CD4-positive, alpha-beta T cell treated with Interleukin-1 beta for 1 hour (primary cell): Measurements from ENCODE around the gene MRPL30.
"Not testable (repeated sequence)": the region's sequence is repeated elsewhere in the genome, so short reads cannot be mapped to it uniquely, and the experiment has no call there.

Experiments used
- DNase-seq, 2 donors: peaks; one replicate each; pipeline ENCODE4 v3.0.0-alpha.2; 2020 to 2022

The MRPL30 gene

DNA sequence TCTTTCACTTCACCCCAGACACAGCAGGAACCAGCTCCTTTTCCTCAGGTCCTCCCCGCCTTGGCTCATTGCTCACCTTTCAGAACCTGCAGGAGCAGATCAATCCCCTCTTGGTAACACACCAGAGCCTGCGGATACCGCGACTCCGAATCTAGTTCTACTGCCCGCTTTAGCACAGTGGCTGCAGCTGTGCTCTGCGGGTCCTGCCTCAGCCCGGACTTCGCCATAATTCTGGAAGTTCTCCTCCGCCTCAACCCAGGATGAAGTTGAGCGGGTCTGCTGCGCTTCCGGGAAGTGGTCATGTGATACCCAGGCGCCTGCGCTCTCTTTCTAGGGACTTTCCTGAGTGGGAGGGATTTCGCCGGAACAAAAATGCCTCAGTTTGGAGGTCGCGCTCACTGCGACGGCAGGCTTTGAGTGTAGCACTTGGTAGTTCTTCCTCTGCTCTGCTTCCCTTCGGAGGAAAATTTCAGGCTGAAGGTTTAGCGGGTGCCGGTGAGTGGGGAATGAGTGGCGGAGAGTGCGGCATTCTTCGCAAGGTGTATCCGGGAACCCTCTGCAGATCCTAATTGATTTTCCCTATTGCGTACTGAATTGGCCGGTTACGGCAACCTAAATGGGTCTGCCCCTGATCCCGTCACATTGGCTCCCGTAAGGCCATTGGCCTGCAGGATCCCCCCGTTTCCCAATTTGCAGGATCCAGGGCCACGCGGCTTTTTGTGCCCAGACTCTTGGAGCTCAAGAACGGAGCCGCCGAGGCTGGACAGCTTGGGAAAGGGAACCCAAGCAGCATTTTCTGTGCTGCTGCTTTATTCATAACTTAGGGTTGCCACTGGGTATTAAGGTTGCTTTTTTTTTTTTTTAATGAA, at the start of gene MRPL30, which contains the start of gene MITD1:
Gene MRPL30 (plus strand): TSS at position 430 of the 869 bp plus-strand sequence. CDS start 5,020 bp downstream, outside the sequence.
Gene MITD1 (minus strand): TSS at position 304 of the 869 bp plus-strand sequence. CDS start 77 bp downstream, at position 227.
- peak; percentile 89 to 92 for DNase-seq

GRCh38 chr2:99135044-99135556, 45.9 kb upstream of the MRPL30 start:
- not testable (repeated sequence) for DNase-seq

DNA sequence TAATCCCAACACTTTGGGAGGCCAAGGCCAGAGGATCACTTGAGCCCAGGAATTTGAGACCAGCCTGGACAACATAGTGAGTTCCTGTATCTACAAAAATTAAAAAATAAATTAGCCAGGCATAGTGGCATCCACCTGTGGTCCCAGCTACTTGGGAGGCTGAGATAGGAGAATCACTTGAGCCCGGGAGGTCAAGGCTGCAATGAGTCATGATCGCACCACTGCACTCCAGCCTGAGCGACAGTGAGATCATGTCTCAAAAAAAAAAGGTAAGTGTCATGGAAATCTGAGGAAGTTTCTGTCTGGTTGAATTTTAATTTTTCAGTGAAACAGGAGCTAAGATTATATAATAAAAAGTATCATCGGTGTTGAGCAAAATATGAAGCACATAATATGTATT, 42.0 kb upstream of the MRPL30 start:
- no peak for DNase-seq

- DNase-seq = no peak
Observed at GRCh38 chr2:99140056-99140859, 40.7 kb upstream of the MRPL30 start.

- DNase-seq = no peak
Observed at GRCh38 chr2:99140860-99141109, 40.2 kb upstream of the MRPL30 start.

DNA sequence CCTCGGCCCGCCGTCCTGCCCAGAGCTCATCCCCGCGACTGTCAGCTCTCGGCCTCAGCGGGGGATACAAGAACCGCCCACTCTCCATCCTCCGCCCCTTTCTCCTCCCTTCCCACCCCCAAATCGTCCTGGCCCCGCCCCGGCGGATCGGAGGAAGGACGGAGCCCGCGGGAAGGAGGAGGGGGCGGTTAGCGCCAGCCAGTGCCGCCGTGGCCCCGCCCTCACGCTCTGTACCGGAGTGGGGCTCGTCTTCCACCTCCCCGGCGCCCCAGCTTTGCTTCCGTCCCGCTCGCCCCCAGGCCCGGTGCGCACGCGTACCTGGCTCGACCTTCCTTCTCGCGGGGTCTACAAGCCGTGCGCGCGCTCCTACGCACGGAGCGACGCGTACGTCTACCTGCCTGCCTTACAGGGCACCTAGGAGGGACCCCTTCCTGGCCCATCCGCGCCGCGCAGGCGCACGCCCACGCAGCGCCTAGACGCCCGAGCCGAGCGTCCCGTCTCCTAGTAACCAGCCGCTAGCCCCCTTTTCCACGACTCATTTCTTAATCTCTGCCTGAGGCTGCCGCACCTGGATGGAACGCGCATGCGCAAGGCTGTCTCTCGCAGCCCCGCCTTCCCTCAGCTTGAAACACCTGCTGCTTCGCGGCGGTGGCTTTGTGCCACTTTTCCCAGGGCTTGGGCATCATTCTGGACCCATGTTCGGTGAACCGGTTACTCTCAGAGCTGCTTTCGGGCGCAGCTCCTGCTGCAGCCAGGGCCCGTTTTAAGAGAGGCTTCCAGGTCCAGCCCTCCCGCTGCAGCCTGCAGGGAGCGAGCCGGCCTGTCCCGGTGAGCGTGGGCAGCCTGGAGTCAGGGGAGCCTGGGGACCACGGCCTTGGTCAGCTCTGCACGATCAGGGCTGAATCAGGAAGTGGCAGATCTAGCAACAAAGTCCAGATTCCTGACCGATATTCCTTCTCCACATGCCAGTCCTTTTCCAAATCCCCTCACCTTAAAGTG, 39.6 kb upstream of the MRPL30 start, which contains the start of gene C2orf15:
Gene C2orf15 (plus strand): TSS at position 598 of the 999 bp plus-strand sequence. CDS start 8,852 bp downstream, outside the sequence.
- peak; percentile 97 to 98 for DNase-seq

DNA sequence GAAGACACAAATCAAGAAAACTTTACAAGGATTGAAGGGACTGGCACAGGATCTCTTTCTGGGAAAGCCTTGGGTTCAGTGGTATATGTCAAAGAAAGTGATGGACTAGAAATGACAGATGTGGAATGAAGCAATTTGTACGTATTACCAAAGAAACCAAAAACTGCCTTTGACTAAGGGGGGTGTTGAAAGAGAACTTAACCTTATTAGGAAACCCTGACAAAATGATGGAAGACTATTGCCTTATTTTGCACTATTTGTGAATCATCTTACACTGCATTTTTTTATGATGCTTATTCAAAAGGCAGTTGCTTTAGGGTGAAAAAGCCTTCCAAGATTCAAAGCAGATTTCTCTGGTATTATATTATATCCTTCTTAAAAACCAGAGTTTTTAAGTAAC, 30.3 kb upstream of the MRPL30 start:
- no peak for DNase-seq

- no peak for DNase-seq
Observed at GRCh38 chr2:99152199-99152895, 28.6 kb upstream of the MRPL30 start.

DNA sequence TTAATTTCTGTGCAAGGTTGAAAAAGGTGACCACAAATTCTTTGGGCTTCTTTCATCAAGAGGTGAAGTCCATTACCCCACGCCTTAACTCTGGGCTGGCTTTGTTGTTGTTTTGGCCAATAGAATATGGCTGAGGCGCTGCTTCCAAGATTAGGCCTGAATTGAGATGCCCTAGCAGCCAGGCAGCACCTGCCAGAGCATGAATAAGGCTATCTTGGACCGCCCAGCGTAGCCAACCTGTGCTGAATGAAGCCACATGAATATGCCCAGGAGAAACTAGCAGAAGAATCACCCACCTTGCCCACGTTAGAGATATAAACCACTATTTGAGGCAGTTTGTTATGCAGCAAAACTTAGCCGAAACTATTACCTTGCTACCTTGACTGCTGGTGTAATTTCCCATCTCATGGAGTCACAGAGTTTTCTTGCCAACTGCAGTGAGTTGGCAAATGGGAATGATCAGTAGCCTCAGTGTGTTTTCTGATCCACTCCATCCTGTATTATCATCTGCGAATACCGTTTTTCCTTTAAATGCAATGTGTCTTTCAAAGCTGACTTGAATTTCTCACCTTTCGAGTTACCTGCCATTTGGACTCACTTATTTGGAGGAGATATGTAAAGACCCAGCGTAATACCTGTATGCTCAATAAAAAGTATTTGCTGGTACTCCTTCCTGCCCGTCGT, 26.9 kb upstream of the MRPL30 start:
- DNase-seq = no peak

- peak; percentile 90 to 91 for DNase-seq
Observed at GRCh38 chr2:99154643-99155536, 26.1 kb upstream of the MRPL30 start, which contains the start of the genes LIPT1 and TSGA10. Gene LIPT1 (plus strand): TSS chr2:99154967. CDS start chr2:99161958, 6,991 bp downstream. Gene TSGA10 (minus strand): TSS chr2:99154942. CDS start chr2:99109439, 45,503 bp downstream.

DNA sequence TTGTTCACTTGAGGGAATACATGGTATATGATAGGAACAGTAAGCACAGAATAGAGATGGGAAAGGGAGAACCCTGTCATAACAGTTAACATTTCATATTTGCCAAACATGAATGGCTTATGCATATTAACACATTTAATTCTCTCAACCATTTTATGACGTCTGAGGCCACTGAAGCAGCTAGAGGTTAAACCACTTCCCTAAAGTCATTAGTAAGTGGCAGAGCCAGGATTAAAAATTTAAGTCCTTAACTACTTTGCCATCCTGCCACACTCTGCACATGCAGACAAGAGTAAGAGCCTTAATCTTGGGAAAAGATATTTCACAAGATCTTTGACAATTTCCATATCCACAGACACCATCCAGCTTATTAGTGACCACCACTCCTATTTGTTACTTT, 24.1 kb upstream of the MRPL30 start:
- no peak for DNase-seq

- DNase-seq = no peak
Observed at GRCh38 chr2:99158599-99158998, 22.4 kb upstream of the MRPL30 start.

DNA sequence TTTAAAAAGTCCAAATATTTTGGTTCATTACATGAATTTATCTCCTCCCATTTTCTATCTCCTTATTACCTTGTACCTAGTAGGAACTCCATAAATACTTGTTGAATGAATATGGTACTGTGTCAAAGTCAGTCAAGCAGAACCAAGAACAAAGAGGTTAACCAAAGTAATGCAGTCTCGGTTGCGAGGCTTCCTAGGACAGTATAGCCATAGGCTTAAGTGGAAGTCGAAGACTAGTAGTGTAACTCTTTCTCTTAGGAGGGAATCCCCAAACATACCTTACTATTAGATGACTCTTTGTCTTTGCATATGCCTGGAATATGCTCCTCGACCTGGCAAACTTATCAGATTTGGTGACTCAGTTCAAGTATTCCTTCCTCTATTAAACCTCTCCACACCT, 21.4 kb upstream of the MRPL30 start:
- DNase-seq = no peak

DNA sequence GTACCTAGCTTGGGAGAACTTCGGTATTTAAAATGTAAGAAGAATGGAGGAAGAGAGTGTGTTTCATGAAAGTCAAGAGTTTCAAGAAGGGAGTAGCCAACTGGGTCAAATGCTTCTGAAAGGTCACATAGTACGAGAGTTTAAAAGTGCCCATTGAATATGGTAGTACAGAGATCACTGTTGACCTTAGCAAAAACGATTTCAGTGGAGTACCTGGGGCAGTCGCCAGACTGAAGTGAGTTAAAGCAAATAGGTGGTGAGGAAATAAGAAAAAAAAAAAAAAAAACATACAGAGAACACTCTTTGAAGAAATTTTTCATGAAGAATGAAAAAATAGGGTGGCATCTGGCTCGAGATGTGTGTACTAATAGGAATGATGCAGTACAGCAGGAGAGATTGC, 14.8 kb upstream of the MRPL30 start:
- DNase-seq = no peak

DNA sequence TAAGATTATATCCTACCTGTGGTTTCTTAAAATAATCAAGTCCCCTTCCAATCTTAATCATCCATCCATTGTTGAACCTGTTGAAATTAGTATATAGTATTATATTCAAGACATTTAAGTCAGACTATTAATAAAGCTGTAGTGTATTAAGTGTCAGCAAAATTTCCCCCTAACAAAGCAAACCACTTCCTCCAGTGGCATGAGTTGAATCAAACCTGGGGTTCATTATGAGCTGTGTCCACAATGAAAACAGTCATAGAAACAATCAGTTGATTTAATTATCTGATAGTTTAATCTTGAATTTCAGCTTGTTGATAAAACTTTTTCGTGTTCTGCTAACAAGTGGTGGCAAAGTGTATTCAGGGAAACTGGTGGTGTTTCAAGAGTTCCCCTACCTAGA, 11.4 kb upstream of the MRPL30 start:
- DNase-seq = no peak

DNA sequence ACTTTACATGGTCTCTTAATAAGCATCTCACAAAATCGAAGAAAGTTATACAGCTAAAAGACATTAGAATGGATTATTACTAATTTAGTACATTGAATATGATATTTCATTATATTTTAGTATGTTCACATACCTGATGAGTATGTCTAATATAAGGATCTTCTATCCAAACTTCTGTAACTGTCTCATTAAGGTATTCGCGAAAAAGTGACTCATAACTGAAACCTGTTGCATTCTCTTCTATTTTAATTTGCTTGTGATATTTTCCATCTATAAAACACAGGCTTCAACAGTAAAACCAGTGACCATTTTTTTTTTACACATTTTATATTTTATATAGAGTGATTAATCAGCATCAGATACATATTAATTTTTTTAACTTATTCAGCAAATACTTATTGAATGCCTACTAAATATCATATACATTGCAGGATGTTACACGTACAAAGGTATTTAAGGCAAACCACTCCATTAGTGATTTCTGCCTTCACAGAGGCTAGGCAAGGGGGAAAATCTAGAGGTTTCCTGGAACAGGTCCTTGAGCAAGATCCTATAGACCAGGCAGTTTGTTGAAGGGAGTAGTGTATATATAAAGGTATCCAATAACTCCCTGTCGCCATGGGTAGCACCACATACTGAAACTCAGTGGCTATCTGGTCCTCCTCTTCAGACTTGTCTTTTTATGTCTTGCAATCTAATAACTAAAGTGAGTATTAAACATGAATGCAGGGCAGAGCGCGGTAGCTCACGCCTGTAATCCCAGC, 9.4 kb upstream of the MRPL30 start:
- no peak for DNase-seq

GRCh38 chr2:99181624-99182000, 628 bp downstream of the MRPL30 start:
- DNase-seq = no peak

GRCh38 chr2:99183025-99183424, 2.0 kb downstream of the MRPL30 start:
- no peak for DNase-seq

DNA sequence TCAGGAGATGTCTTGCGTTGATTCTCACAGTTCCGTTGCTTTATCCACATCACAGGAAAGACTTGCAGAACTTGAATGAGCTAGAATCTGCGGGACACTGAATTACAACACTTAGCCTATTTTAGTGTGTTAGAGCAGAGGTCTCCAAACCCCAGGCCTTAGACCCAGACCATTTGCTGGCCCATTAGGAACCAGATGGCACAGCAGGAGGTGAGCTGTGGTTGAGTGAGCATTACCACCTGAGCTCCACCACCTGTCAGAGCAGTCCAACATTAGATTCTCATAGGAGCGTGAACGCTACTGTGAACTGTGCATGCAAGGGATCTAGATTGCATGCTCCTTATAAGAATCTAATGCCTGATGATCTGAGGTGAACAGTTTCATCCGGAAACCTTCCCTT, 3.8 kb downstream of the MRPL30 start:
- no peak for DNase-seq
